Measurements from ENCODE around the gene GAK.

DNA sequence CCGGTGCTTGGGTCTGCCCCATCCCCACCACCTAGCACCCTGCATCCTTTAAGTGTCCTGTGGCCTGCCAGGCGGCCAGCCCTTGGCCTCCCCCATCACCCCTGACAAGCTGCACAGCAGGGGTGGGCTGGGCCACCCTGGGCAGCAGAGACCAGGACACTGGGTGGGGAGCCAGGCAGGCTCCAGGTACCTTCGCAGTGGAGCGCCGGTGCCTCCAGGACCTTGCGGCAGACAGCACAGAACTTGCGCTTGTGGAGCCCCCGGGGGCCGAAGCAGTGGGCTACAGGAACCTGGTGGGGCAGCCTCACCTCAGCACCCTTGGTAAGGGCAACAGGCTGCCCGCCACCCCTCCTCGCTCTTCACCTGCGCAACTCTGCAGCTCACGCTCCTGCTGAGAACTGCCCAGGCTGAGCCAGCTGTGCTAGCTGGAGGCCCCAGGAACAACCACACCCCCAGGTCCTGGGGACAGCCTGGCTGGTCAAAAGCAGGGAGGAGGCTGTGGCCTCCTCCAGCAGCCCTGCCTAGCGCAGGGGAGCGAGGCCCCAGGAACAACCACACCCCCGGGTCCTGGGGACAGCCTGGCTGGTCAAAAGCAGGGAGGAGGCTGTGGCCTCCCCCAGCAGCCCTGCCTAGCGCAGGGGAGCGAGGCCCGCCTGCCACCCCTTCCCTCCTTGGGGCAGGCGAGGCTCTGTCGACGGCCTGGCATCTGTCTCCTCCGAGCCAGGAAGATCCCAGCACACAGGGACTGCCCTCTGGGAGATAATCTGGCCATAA, 36.7 kb upstream of the GAK start:
- TF ChIP-seq CTCF (IDR thresholded peaks at IDR 0.05; ENCODE audit: poor library complexity): no peak
- no peak for TF ChIP-seq EZH2phosphoT487 (IDR thresholded peaks at IDR 0.05; ENCODE audit: low read depth, severe bottlenecking, unreplicated experiment)
- no peak for TF ChIP-seq EZH2 (IDR thresholded peaks at IDR 0.05; ENCODE audit: borderline replicate concordance)

Data from hepatocyte (in vitro differentiated cells).